Muscle of leg (tissue), 11 donors: Measurements from ENCODE around the gene SPAG9. TPM values are rescaled to one million over a fixed set of nuclear protein-coding genes. Genes with fewer than 3 reads are reported as not detected.

Experiments
- DNase-seq: peaks from one replicate; pipeline ENCODE4 v3.0.0; 2013
- H3K27ac ChIP-seq: one replicate; pipeline ENCODE4 v1.5.1; 2013; ENCODE audit warnings: mild to moderate bottlenecking, low read length, control low read depth
- H3K27me3 ChIP-seq: one replicate; pipeline ENCODE4 v1.6.1; 2013; ENCODE audit warnings: low read length; ENCODE audit not compliant: control insufficient read depth, insufficient read depth
- H3K36me3 ChIP-seq: one replicate; pipeline ENCODE4 v1.6.1; 2013; ENCODE audit warnings: low read length; ENCODE audit not compliant: control insufficient read depth, insufficient read depth
- H3K4me1 ChIP-seq: one replicate; pipeline ENCODE4 v1.6.1; 2013; ENCODE audit warnings: low read length; ENCODE audit not compliant: control insufficient read depth, insufficient read depth
- H3K4me3 ChIP-seq: one replicate; pipeline ENCODE4 v1.5.1; 2013; ENCODE audit warnings: low read length, control low read depth
- H3K9me3 ChIP-seq: replicated peaks from 2 replicates; pipeline ENCODE4 v1.6.1; 2013; ENCODE audit warnings: low read depth, low read length; ENCODE audit not compliant: control insufficient read depth
- WGBS: methylation state at CpG from one replicate; pipeline ENCODE4 v1.1.5; 2013; ENCODE audit warnings: missing lambda C conversion rate; ENCODE audit not compliant: insufficient coverage; 5-methylcytosine and 5-hydroxymethylcytosine counted together
- polyA plus RNA-seq, 8 donors: library from polyadenylated mRNA; unstranded; fragments of 120-200 nt; gene quantifications; one replicate each; pipeline versions ENCODE4 v1.2.1 to v1.2.3, GENCODE V29; 2013; ENCODE audit warnings: inconsistent platforms in 1 of 8, low replicate concordance in 1 of 8; ENCODE audit not compliant: insufficient read length in 8 of 8, insufficient read depth in 1 of 8
- total RNA-seq: library from RNA; stranded (reverse); fragments of 120-200 nt; gene quantifications from one replicate; pipeline ENCODE4 v1.2.4, GENCODE V29; 2013

SPAG9 gene
- total and polyA plus RNA-seq, 9 donors, result 48.4 to 81.4 (median 66.4) TPM

- peak; percentile 66 for DNase-seq
- H3K27ac ChIP-seq, result no peak overlapping the region
- WGBS, result 51% methylated on average over 2 of the region's 5 CpGs
- no peaks in the 10 kb centered on the region for H3K27me3 ChIP-seq
- no peak overlapping the region for H3K4me3 ChIP-seq
- peaks cover 96% of the 10 kb centered on the region for H3K4me1 ChIP-seq
- no peaks in the 10 kb centered on the region for H3K36me3 ChIP-seq
- H3K9me3 ChIP-seq, result no peaks in the 10 kb centered on the region
These were observed 168.7 kb downstream of the SPAG9 start for GRCh38 chr17:50952013-50952412.

- peak; percentile 78 for DNase-seq
- no peaks in the 10 kb centered on the region for H3K27me3 ChIP-seq
- peaks cover 94% of the 10 kb centered on the region for H3K4me1 ChIP-seq
- no peak overlapping the region for H3K4me3 ChIP-seq
- H3K36me3 ChIP-seq, result no peaks in the 10 kb centered on the region
- H3K9me3 ChIP-seq, result no peaks in the 10 kb centered on the region
- H3K27ac ChIP-seq, result peak overlapping the region; percentile 95
- WGBS, result 7% methylated on average over 22 of the region's 26 CpGs
These were observed 170.4 kb downstream of the SPAG9 start for GRCh38 chr17:50949989-50950877.

GRCh38 chr17:50949128-50949988 is 171.3 kb downstream of the SPAG9 start:
- H3K36me3 ChIP-seq, result no peaks in the 10 kb centered on the region
- no peaks in the 10 kb centered on the region for H3K9me3 ChIP-seq
- peak; percentile 71 for DNase-seq
- H3K4me1 ChIP-seq, result peaks cover 93% of the 10 kb centered on the region
- 72% methylated on average over 16 of the region's 21 CpGs for WGBS
- peak overlapping the region; percentile 95 for H3K27ac ChIP-seq
- no peaks in the 10 kb centered on the region for H3K27me3 ChIP-seq
- no peak overlapping the region for H3K4me3 ChIP-seq

DNA sequence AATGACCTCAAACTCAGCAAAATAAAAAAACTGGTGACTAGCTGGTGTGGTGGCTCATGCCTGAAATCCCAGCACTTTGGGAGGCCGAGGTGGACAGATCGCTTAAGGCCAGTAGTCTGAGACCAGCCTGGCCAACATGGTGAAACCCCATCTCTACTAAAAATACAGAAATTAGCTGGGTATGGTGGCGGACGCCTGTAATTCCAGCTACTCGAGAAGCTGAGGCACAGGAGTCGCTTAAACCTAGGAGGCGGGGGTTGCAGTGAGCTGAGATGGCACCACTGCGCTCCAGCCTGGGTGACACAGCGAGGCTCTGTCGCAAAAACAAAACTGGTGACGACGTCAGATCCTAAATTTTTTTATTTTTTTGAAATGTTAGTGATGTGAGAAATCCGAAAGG is 172.0 kb downstream of the SPAG9 start:
- Histone ChIP-seq H3K36me3 (no peaks in the 10 kb centered on the region), H3K4me3 (no peak overlapping the region), H3K4me1 (peaks cover 93% of the 10 kb centered on the region), H3K9me3 (no peaks in the 10 kb centered on the region), H3K27me3 (no peaks in the 10 kb centered on the region), H3K27ac (peak overlapping the region; percentile 95)
- 87% methylated on average over 9 of the region's 13 CpGs for WGBS
- no peak for DNase-seq

- no peaks in the 10 kb centered on the region for H3K9me3 ChIP-seq
- H3K4me3 ChIP-seq, result no peak overlapping the region
- peak; percentile 79 for DNase-seq
- 72% methylated on average over 9 of the region's 15 CpGs for WGBS
- peaks cover 90% of the 10 kb centered on the region for H3K4me1 ChIP-seq
- H3K36me3 ChIP-seq, result no peaks in the 10 kb centered on the region
- no peaks in the 10 kb centered on the region for H3K27me3 ChIP-seq
- H3K27ac ChIP-seq, result peak overlapping the region; percentile 95
These were observed 172.7 kb downstream of the SPAG9 start for GRCh38 chr17:50947782-50948543.

- Histone ChIP-seq H3K4me3 (no peak overlapping the region), H3K36me3 (no peaks in the 10 kb centered on the region), H3K9me3 (no peaks in the 10 kb centered on the region), H3K27ac (peak overlapping the region; percentile 95), H3K27me3 (no peaks in the 10 kb centered on the region), H3K4me1 (peaks cover 84% of the 10 kb centered on the region)
- no peak for DNase-seq
- WGBS, result 86% methylated on average over 7 of the region's 19 CpGs
These were observed 173.5 kb downstream of the SPAG9 start for GRCh38 chr17:50946891-50947781.

DNA sequence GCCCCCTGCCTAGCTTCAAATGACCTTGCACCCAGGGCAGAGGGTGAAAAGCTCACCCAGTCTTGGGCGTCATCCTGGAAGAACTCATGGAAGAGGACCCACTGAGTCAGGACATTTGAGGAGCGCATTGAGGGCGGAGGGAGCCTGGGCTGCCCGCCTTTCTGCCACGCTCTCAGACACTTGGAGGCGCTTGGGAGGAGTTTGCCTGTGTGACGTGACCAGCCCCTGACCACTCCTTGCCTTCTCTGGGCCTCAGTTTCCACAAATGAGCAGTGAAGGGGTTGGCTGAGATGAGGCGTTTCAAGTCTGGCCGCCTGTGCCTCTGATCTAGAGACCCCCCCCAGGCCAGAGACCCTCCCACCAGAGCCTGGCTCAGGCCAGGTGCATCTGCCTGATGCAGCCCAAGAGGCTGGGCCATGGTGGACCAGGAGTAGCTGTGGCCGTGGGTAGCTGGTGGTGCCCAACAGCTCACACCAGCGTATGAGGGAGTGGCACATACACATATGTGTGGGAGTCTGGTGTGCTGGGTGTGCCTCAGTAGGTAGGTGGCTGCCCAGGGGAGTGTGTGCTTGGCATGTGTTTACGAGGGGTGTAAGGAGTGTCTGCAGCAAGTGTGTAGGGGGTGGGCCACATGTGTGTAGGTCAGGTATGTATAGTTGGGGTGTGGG is 174.3 kb downstream of the SPAG9 start:
- H3K27ac ChIP-seq, result peak overlapping the region; percentile 53
- H3K4me1 ChIP-seq, result peaks cover 77% of the 10 kb centered on the region
- WGBS, result 95% methylated on average over 9 of the region's 12 CpGs
- H3K27me3 ChIP-seq, result no peaks in the 10 kb centered on the region
- H3K4me3 ChIP-seq, result no peak overlapping the region
- H3K36me3 ChIP-seq, result no peaks in the 10 kb centered on the region
- no peaks in the 10 kb centered on the region for H3K9me3 ChIP-seq
- no peak for DNase-seq

DNA sequence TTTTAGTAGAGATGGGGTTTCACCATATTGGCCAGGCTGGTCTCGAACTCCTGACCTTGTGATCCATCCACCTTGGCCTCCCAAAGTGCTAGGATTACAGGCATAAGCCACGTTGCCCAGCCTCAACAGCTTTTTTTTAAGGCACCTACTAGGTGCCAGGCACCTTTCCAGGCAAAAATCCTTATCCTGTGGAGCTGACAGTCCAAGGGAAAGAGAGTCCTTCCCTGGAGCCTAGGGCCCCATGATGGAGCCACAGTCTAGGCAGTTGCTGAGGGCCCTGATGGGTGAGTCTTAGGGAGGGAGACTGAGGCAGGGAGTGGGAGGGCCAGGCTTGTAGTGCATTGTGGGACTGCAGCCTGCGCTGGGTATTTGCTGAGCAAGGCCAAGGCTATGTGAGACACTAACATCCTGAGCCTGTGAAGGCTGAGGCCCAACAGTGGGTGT is 174.9 kb downstream of the SPAG9 start:
- WGBS, result 94% methylated on average over 2 of the region's 3 CpGs
- Histone ChIP-seq H3K4me1 (peaks cover 72% of the 10 kb centered on the region), H3K27me3 (no peaks in the 10 kb centered on the region), H3K36me3 (no peaks in the 10 kb centered on the region), H3K9me3 (no peaks in the 10 kb centered on the region), H3K27ac (no peak overlapping the region), H3K4me3 (no peak overlapping the region)
- DNase-seq, result no peak
